Lower leg skin (tissue), 4 donors: ENCODE measurements around the gene MED9. TPM values are rescaled to one million over a fixed set of nuclear protein-coding genes. Genes with fewer than 3 reads are reported as not detected.

Experiments used
- DNase-seq, 2 donors: peaks; one replicate each; pipeline ENCODE4 v3.0.0-alpha.2; 2019; ENCODE audit warnings: low spot score in 2 of 2
- H3K4me3 ChIP-seq: fragments of 200-600 bp; sonication (generic); 2 replicates; pipeline ENCODE4 v1.5.1; 2017; ENCODE audit warnings: mild to moderate bottlenecking, low read depth; ENCODE audit not compliant: poor library complexity, severe bottlenecking
- CTCF ChIP-seq, 3 donors: fragments of 450-650 bp; IDR thresholded peaks; one replicate each; pipeline ENCODE4 v1.5.1; 2016; ENCODE audit warnings: antibody characterized with exemption in 3 of 3, mild to moderate bottlenecking in 3 of 3, moderate library complexity in 2 of 3
- POLR2A ChIP-seq, 2 donors: fragments of 450-650 bp; IDR thresholded peaks; one replicate each; pipeline ENCODE4 v1.6.1; 2016 to 2017; ENCODE audit warnings: antibody characterized with exemption in 2 of 2, mild to moderate bottlenecking in 1 of 2, moderate library complexity in 1 of 2
- WGBS, 2 donors: methylation state at CpG; one replicate each; pipeline ENCODE4 v1.1.5; 2018; 5-methylcytosine and 5-hydroxymethylcytosine counted together
- intact Hi-C: fragments of 100-400 bp; cut with DNase I; formaldehyde crosslinking; loops from one replicate; pipeline ENCODE4 v1.15.0; 2023; ENCODE audit warnings: low total_unique reads
- total RNA-seq, 4 donors: library from RNA; depleted of rRNA; stranded (reverse); fragments of >200 nt; gene quantifications; one replicate each; pipeline ENCODE4 v1.1.0, GENCODE V29; 2016

The MED9 gene
- total RNA-seq, 4 donors from 2014 or later, result 14.8 to 29.3 (median 24.2) TPM

GRCh38 chr17:17525311-17525710, 48.5 kb downstream of the MED9 start:
- DNase-seq, result no peak
- no peak for TF ChIP-seq CTCF (IDR thresholded peaks at IDR 0.05)
- H3K4me3 ChIP-seq, result no peak overlapping the region
- intact Hi-C loops, result no loop called here
- 86 to 89% methylated on average over 15 of the region's 15 CpGs for WGBS, 2 donors

- no peak overlapping the region for H3K4me3 ChIP-seq
- TF ChIP-seq POLR2A (IDR thresholded peaks at IDR 0.05) (no peak), CTCF (IDR thresholded peaks at IDR 0.05) (no peak)
- intact Hi-C loops, result no loop called here
- DNase-seq, result no peak
- WGBS, 2 donors, result 59 to 69% methylated on average over 6 of the region's 6 CpGs
Observed at GRCh38 chr17:17525956-17526355, 49.2 kb downstream of the MED9 start.

- no peak overlapping the region for H3K4me3 ChIP-seq
- 73 to 76% methylated on average over 14 of the region's 14 CpGs for WGBS, 2 donors
- TF ChIP-seq POLR2A (IDR thresholded peaks at IDR 0.05), result no peak
- DNase-seq, result no peak
- intact Hi-C loops, result no loop called here
Observed at GRCh38 chr17:17526369-17526768, 49.6 kb downstream of the MED9 start.

DNA sequence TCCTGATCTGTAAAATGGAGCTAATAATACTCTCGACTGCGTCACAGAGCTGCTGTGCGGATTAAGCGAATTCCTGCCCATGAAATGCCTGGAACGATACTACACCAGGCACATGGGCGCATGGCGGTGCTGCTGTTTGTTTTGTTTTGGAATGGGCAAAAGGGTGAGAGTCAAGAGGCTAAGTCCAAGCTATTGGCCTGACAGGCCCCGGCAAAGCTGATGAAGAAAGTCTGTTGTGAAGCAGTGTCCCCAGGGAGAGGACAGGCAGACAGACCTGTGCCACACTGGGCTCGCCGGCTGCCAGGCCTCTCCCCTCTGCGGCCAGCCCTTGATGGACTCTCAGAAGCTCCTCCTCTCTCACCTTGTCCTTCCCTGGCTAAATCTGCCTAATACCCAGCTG, 50.7 kb downstream of the MED9 start:
- H3K4me3 ChIP-seq, result no peak overlapping the region
- 90 to 92% methylated on average over 10 to 11 of the region's 11 CpGs for WGBS, 2 donors
- TF ChIP-seq POLR2A (IDR thresholded peaks at IDR 0.05), result no peak
- no peak for DNase-seq
- intact Hi-C loops, result no loop called here

GRCh38 chr17:17527956-17528500, 51.2 kb downstream of the MED9 start:
- WGBS, 2 donors, result 90 to 93% methylated on average over 17 of the region's 17 CpGs

DNA sequence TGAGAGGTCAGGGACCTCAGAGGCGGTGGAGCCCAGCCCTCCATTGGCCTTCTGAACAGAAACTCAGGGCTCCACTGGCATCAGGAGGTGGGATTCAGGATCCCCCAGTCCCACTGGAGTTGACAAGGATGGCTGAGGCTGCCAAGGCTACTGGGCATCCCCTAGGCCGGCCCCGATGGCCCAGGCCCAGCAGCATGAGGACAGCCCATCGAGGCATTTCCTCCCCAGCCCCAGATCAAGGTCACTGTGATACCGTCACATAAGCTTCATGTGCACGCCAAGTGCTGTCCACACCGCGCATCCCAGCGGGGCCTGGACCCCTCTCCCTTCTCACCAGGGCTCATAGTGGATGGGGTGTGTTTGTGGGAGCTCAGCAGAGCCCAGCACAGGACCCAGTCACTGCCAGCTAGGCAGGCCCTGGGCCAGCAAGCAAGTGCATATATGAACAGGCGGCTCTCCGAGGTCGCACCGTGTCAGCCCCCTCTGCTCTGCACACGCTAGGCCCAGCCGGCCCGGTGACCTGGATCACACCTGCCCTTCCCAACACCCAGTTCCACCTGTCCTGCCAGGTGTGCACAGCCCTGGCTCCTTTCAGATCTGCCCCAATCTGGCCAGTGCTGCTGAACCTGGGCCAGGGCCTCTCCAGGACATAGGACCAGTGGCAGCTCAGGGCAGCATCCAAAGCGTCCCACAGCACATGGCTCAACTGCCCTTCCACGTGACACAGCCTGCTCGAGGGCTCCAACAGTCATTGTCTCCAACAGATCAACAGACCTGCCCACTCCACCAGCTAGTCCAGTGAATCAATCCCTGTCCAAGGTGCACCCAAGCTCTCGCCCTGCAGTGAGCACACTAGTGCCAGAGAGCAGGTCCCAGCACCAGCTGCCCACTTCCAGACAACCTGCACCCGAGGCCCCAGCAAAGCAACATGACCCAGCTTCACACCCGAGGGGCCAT, 52.2 kb downstream of the MED9 start:
- no peak overlapping the region for H3K4me3 ChIP-seq
- TF ChIP-seq CTCF (IDR thresholded peaks at IDR 0.05), result no peak
- no peak for TF ChIP-seq POLR2A (IDR thresholded peaks at IDR 0.05)
- DNase-seq, result no peak
- WGBS, 2 donors, result 76 to 91% methylated on average over 12 to 22 of the region's 22 CpGs
- intact Hi-C loops, result no loop called here

More at GRCh38 chr17:17527956-17528500, 51.2 kb downstream of the MED9 start:
- TF ChIP-seq CTCF (IDR thresholded peaks at IDR 0.05) (no peak), POLR2A (IDR thresholded peaks at IDR 0.05) (no peak)
- intact Hi-C loops, result no loop called here
- H3K4me3 ChIP-seq, result no peak overlapping the region
- DNase-seq, result no peak
